ENCODE data around the gene CSNK1G2.

Gene CSNK1G2

DNA sequence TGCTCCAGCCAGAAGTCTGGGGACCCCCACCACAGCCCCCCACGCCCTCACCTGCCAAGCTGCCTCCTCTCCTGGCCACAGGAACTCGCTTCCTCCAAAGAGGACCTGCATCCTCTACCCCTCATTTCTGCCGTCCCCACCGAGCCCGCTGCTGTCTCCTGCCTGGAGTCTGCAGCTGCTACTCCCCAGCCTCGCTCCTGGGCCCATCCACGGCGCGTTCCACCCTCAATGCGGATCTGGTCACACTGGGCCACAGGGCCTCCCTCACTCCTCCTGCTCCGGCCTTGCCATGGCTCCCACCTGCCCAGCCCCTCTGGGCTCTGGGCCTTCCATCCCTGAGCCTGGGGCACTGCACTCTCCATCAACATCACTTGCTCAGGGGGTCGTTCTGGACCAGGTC is 70.2 kb downstream of the CSNK1G2 start:
- H3K27ac ChIP-seq, result no peak overlapping the region
- no peak for TF ChIP-seq ZFX (IDR thresholded peaks at IDR 0.05)
- TF ChIP-seq, protein P1, sequence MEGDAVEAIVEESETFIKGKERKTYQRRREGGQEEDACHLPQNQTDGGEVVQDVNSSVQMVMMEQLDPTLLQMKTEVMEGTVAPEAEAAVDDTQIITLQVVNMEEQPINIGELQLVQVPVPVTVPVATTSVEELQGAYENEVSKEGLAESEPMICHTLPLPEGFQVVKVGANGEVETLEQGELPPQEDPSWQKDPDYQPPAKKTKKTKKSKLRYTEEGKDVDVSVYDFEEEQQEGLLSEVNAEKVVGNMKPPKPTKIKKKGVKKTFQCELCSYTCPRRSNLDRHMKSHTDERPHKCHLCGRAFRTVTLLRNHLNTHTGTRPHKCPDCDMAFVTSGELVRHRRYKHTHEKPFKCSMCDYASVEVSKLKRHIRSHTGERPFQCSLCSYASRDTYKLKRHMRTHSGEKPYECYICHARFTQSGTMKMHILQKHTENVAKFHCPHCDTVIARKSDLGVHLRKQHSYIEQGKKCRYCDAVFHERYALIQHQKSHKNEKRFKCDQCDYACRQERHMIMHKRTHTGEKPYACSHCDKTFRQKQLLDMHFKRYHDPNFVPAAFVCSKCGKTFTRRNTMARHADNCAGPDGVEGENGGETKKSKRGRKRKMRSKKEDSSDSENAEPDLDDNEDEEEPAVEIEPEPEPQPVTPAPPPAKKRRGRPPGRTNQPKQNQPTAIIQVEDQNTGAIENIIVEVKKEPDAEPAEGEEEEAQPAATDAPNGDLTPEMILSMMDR (conservative IDR thresholded peaks at IDR 0.05), result no peak

DNA sequence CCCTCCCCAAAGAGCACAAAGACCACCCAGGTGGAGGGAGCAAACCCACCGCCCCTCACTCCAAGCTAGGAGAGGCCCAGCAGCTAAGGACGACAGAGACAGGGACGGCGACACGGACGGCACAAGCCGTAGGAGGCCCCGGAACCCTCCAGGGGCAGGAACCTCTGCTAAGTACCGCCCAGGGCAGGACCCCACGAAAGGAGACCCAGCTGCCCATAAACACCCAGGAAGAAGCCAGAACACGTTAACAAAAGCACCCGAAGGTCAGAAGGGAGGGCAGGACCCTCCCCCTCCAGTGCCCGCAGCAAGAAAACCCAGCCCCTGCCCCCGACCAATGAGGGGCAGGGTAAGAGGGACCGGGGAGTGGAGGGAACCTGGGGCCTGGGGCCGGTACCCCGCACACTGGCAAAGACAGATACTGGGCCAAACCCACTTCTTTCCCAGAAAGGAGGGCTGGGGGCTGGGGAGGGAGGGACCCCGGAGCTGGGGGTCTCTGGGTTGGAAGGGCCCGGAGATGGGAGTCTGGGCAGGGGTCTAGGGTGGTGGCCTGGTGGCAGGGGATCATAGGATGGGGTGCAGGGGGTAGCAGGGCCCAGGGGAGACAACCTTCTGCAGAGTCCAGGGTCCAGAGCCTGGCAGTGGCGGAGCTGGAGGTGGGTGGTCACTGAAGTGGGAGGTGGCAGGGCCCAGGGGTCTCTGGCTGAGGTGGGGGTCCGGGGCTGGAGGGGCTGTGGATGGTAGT is 72.1 kb downstream of the CSNK1G2 start:
- H3K27ac ChIP-seq, result no peak overlapping the region
- no peak for TF ChIP-seq ZFX (IDR thresholded peaks at IDR 0.05)
- TF ChIP-seq, protein P1 (conservative IDR thresholded peaks at IDR 0.05), result no peak

DNA sequence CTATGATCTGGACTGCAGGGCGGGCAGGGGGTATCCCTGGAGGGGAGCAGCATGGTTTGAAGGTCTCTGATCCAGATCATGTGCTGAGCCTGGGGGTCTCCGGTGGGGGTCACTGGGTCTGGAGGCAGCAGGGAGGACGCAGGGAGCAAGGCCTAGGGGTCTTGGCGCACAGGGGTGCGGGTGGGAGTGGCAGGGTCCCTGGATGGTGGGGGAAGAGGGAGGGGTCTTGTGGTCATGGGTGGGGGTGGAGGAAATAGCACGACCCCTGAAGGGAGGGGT is 72.7 kb downstream of the CSNK1G2 start:
- no peak overlapping the region for H3K27ac ChIP-seq
- no peak for TF ChIP-seq ZFX (IDR thresholded peaks at IDR 0.05)
- TF ChIP-seq, protein P1 (conservative IDR thresholded peaks at IDR 0.05), result no peak

DNA sequence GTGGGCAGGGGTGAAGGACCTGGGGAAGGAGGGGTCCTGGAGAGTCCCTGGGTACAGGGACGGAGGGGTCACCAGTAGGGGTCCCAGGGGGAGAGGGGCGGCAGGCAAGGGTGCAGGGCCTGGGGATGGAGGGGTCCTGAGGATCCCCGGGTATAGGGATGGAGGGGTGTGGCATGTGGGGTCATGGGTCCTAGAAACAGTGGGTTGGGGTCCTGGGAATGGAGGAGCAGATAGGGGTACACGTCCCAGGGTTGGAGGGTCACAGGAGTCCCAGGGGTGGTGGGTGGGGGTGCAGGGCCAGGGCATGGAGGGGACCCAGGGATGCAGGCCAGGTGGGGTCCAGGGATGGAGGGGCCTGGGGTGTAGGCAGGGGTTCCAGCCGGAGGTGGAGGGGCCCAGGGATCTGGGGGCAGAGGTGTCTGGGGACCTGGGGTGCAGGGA is 73.2 kb downstream of the CSNK1G2 start:
- no peak overlapping the region; the same call in 1 of the 2 replicates for H3K27ac ChIP-seq
- no peak for TF ChIP-seq ZFX (IDR thresholded peaks at IDR 0.05)
- TF ChIP-seq, protein P1 (conservative IDR thresholded peaks at IDR 0.05), result no peak

DNA sequence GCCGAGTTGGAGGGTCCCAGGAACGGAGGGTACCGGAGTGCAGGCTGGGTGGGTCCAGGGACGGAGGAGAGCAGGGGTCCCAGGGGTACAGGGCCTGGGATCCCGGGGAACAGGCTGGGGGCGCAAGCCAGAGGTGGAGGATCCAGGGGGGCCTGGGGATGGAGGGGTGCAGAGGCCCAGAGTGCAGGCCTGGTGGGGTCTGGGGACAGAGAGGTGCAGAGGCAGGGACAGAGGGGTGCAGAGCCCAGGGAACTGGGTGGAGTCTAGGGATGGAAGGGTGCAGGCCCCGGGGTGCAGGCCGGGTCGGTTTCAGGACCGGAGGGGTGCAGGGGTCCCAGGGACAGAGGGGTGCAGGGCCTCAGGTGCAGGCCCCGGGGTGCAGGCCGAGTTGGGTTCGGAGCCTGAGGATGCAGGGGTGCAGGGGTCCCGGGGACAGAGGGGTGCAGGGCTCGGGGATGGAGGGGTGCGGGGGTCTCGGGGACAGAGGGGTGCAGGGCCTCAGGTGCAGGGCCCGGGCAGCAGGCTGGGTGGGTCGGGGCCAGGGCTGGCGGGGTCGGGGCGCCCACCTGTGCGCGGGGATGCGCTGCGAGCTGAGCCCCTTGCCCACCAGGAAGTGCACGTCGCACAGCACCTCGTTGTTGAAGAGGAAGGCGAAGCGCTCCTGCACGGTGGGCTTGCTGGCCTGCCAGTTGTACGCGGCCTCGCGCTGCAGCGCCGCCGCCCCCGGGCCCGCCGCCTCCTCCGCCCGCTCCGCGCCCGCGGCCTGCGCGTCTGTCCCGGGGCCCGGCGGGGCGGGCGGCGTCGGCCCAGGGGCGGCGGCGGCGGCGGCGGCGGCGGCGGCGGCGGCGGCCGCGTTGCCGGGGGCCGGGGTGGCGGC is 74.0 kb downstream of the CSNK1G2 start:
- peak overlapping the region; percentile 76 for H3K27ac ChIP-seq
- TF ChIP-seq, protein P1 (conservative IDR thresholded peaks at IDR 0.05), result no peak
- peak; percentile 38; the same call in 1 of the 2 replicates for TF ChIP-seq ZFX (IDR thresholded peaks at IDR 0.05)

DNA sequence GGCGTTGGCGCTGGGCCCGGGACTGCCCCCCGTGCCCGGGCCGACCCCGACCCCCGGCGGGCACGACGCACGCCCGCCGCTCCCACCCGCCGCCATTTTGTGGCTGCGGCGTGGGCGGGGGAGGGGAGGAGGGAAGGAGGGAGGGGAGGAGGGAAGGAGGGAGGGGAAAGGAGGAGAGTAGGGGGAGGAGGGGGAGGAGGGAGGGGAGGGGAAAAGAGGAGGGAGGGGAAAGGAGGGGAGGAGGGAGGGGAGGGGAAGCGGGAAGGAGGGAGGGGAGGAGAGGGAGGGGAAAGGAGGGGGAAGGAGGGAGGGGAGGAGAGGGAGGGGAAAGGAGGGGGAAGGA is 74.6 kb downstream of the CSNK1G2 start, which contains the start of gene BTBD2:
TSS of gene BTBD2 (minus strand) at position 107 of the 343 bp plus-strand sequence. CDS start at position 96, 11 bp downstream.
- peak within 1 kb of the TSS; percentile 76 for H3K27ac ChIP-seq
- TF ChIP-seq ZFX (IDR thresholded peaks at IDR 0.05), result no peak
- TF ChIP-seq, protein P1 (conservative IDR thresholded peaks at IDR 0.05), result no peak
